Measurements from ENCODE around the gene LYSMD2. TPM values are rescaled to one million over a fixed set of nuclear protein-coding genes. Genes with fewer than 3 reads are reported as not detected.

LYSMD2 gene
- total and polyA plus RNA-seq, 9 of the 15 experiments (the other 6 are each of a cell fraction or from before 2014, with no cell fraction given) = 4.3 to 30.3 (median 9.8) TPM

DNA sequence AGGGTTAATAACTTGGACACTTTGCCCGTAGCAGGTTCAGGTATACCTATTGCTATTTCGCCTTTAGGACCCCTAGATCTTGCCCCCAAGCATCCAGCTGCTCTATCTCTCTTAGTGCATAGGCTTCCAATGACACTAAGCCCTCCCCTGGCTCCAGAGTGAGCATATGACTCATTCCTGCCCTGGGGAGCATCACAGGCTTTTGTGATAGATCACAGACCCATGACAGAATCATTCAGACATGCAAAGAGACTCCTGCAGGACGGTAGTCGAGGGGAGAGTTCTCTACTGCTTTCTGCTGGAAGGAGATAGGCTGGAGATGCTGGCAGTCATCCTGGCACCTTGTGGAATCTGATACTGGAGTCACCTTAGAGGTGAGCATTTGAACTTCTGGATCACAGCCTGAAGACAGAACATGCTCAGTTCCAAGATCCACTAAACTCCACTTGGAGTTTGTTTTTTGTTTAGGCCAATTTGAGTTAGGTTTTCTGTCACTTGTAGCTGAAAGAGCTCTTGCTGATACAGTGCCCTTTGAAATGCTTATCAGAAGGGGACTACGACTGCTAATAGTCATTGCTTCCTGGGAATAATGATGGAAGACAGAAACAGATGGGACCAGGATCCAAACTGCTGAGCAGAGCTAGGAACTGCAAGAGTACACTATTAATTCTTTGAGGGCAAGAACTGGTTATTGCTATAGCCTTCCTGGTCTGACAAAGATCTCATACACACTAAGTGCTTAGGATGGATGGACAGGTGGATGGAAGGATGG lies 11.0 kb downstream of the LYSMD2 start (continued):
- TF ChIP-seq RAD21 (CRISPR knock-in tag; conservative IDR thresholded peaks at IDR 0.05 in 1 of 2, IDR thresholded peaks at IDR 0.05 in 1 of 2) (no peak), GABPB2 (CRISPR knock-in tag; conservative IDR thresholded peaks at IDR 0.05) (no peak), ESRRA (IDR thresholded peaks at IDR 0.05; ENCODE audit: borderline replicate concordance, low read depth) (no peak), ZNF584 (CRISPR knock-in tag; IDR thresholded peaks at IDR 0.05; ENCODE audit: low read depth) (no peak), ILK (tag; IDR thresholded peaks at IDR 0.05; ENCODE audit: borderline replicate concordance, low read depth) (no peak), FOXJ2 (tag; IDR thresholded peaks at IDR 0.05) (no peak), TEAD4 (IDR thresholded peaks at IDR 0.05; ENCODE audit: low read length) (peak; percentile 31; the same call in 1 of the 2 replicates), TEAD4 (CRISPR knock-in tag; IDR thresholded peaks at IDR 0.05; ENCODE audit: borderline replicate concordance) (no peak), TCFL5 (CRISPR knock-in tag; conservative IDR thresholded peaks at IDR 0.05) (no peak)
- TF ChIP-seq, protein P1, sequence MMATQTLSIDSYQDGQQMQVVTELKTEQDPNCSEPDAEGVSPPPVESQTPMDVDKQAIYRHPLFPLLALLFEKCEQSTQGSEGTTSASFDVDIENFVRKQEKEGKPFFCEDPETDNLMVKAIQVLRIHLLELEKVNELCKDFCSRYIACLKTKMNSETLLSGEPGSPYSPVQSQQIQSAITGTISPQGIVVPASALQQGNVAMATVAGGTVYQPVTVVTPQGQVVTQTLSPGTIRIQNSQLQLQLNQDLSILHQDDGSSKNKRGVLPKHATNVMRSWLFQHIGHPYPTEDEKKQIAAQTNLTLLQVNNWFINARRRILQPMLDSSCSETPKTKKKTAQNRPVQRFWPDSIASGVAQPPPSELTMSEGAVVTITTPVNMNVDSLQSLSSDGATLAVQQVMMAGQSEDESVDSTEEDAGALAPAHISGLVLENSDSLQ (IDR thresholded peaks at IDR 0.05) = peak; percentile 88
- TF ChIP-seq, protein P2, sequence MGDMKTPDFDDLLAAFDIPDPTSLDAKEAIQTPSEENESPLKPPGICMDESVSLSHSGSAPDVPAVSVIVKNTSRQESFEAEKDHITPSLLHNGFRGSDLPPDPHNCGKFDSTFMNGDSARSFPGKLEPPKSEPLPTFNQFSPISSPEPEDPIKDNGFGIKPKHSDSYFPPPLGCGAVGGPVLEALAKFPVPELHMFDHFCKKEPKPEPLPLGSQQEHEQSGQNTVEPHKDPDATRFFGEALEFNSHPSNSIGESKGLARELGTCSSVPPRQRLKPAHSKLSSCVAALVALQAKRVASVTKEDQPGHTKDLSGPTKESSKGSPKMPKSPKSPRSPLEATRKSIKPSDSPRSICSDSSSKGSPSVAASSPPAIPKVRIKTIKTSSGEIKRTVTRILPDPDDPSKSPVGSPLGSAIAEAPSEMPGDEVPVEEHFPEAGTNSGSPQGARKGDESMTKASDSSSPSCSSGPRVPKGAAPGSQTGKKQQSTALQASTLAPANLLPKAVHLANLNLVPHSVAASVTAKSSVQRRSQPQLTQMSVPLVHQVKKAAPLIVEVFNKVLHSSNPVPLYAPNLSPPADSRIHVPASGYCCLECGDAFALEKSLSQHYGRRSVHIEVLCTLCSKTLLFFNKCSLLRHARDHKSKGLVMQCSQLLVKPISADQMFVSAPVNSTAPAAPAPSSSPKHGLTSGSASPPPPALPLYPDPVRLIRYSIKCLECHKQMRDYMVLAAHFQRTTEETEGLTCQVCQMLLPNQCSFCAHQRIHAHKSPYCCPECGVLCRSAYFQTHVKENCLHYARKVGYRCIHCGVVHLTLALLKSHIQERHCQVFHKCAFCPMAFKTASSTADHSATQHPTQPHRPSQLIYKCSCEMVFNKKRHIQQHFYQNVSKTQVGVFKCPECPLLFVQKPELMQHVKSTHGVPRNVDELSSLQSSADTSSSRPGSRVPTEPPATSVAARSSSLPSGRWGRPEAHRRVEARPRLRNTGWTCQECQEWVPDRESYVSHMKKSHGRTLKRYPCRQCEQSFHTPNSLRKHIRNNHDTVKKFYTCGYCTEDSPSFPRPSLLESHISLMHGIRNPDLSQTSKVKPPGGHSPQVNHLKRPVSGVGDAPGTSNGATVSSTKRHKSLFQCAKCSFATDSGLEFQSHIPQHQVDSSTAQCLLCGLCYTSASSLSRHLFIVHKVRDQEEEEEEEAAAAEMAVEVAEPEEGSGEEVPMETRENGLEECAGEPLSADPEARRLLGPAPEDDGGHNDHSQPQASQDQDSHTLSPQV (IDR thresholded peaks at IDR 0.05) = 0 out of 2 replicates have a peak, but pooled peaks have one; percentile 19
- TF ChIP-seq, protein P3, sequence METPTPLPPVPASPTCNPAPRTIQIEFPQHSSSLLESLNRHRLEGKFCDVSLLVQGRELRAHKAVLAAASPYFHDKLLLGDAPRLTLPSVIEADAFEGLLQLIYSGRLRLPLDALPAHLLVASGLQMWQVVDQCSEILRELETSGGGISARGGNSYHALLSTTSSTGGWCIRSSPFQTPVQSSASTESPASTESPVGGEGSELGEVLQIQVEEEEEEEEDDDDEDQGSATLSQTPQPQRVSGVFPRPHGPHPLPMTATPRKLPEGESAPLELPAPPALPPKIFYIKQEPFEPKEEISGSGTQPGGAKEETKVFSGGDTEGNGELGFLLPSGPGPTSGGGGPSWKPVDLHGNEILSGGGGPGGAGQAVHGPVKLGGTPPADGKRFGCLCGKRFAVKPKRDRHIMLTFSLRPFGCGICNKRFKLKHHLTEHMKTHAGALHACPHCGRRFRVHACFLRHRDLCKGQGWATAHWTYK (CRISPR knock-in tag; IDR thresholded peaks at IDR 0.05) = no peak
- TF ChIP-seq, protein P4, sequence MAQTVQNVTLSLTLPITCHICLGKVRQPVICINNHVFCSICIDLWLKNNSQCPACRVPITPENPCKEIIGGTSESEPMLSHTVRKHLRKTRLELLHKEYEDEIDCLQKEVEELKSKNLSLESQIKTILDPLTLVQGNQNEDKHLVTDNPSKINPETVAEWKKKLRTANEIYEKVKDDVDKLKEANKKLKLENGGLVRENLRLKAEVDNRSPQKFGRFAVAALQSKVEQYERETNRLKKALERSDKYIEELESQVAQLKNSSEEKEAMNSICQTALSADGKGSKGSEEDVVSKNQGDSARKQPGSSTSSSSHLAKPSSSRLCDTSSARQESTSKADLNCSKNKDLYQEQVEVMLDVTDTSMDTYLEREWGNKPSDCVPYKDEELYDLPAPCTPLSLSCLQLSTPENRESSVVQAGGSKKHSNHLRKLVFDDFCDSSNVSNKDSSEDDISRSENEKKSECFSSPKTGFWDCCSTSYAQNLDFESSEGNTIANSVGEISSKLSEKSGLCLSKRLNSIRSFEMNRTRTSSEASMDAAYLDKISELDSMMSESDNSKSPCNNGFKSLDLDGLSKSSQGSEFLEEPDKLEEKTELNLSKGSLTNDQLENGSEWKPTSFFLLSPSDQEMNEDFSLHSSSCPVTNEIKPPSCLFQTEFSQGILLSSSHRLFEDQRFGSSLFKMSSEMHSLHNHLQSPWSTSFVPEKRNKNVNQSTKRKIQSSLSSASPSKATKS (CRISPR knock-in tag; IDR thresholded peaks at IDR 0.05) = no peak
- TF ChIP-seq, protein P5, sequence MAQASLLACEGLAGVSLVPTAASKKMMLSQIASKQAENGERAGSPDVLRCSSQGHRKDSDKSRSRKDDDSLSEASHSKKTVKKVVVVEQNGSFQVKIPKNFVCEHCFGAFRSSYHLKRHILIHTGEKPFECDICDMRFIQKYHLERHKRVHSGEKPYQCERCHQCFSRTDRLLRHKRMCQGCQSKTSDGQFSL (CRISPR knock-in tag; IDR thresholded peaks at IDR 0.05) = no peak
- TF ChIP-seq, protein P5 (tag; IDR thresholded peaks at IDR 0.05) = no peak

Measured in K562 (cell line).